Stimulated activated CD4-positive, alpha-beta T cell treated with anti-CD3 and anti-CD28 coated beads, Interleukin-2, amount 100 ng/mL, for 24 hours (primary cell): ENCODE data around the gene C9orf50.

ENCODE experiments used
- DNase-seq, 2 donors: peaks; one replicate each; pipeline ENCODE4 v3.0.0-alpha.2; 2020

C9orf50 gene

GRCh38 chr9:129630967-129631673, 10.2 kb upstream of the C9orf50 start:
- DNase-seq: no peak

GRCh38 chr9:129629251-129629820, 8.4 kb upstream of the C9orf50 start:
- no peak for DNase-seq

GRCh38 chr9:129628709-129629108, 7.8 kb upstream of the C9orf50 start:
- no peak for DNase-seq

GRCh38 chr9:129627556-129628440, 6.9 kb upstream of the C9orf50 start:
- no peak for DNase-seq

- peak in 1 of 2 donors; percentile 51 for DNase-seq
These were observed 5.9 kb upstream of the C9orf50 start for GRCh38 chr9:129626625-129627284.

- peak; percentile 91 to 92 for DNase-seq
These were observed 5.3 kb upstream of the C9orf50 start, which contains the start of gene NTMT1 for GRCh38 chr9:129626079-129626624. NTMT1 (plus strand) TSS chr9:129626163; CDS start chr9:129632704, 6,541 bp downstream.

- DNase-seq: no peak
These were observed 4.0 kb upstream of the C9orf50 start for GRCh38 chr9:129624947-129625346.

GRCh38 chr9:129624168-129624759, 3.4 kb upstream of the C9orf50 start:
- DNase-seq: peak; percentile 82 to 84

GRCh38 chr9:129623331-129623730, 2.4 kb upstream of the C9orf50 start:
- DNase-seq: no peak

GRCh38 chr9:129619787-129620668, 873 bp downstream of the C9orf50 start:
- no peak for DNase-seq

GRCh38 chr9:129617167-129617566, 3.7 kb downstream of the C9orf50 start:
- no peak for DNase-seq

GRCh38 chr9:129615407-129616285, 5.3 kb downstream of the C9orf50 start:
- no peak for DNase-seq

GRCh38 chr9:129614932-129615331, 6.0 kb downstream of the C9orf50 start:
- DNase-seq: no peak

- no peak for DNase-seq
These were observed 7.3 kb downstream of the C9orf50 start for GRCh38 chr9:129613520-129614175.

- DNase-seq: no peak
These were observed 7.9 kb downstream of the C9orf50 start for GRCh38 chr9:129612815-129613519.

GRCh38 chr9:129612123-129612522, 8.8 kb downstream of the C9orf50 start:
- DNase-seq: no peak

- no peak for DNase-seq
These were observed 9.5 kb downstream of the C9orf50 start for GRCh38 chr9:129611307-129611800.

- peak; percentile 75 to 82 for DNase-seq
These were observed 10.2 kb downstream of the C9orf50 start for GRCh38 chr9:129610473-129611306.
